NCI-H345 treated with DMSO at 0.1 percent for 48 hours (cell line): ENCODE measurements around the gene KRTAP12-4.
"Not testable (repeated sequence)": the region's sequence is repeated elsewhere in the genome, so short reads cannot be mapped to it uniquely, and the experiment has no call there.

Experiments
- DNase-seq: peaks from one replicate; lab custom pipeline; 2025; ENCODE audit not compliant: unreplicated experiment; lab: John Stamatoyannopoulos, UW

KRTAP12-4 gene

DNA sequence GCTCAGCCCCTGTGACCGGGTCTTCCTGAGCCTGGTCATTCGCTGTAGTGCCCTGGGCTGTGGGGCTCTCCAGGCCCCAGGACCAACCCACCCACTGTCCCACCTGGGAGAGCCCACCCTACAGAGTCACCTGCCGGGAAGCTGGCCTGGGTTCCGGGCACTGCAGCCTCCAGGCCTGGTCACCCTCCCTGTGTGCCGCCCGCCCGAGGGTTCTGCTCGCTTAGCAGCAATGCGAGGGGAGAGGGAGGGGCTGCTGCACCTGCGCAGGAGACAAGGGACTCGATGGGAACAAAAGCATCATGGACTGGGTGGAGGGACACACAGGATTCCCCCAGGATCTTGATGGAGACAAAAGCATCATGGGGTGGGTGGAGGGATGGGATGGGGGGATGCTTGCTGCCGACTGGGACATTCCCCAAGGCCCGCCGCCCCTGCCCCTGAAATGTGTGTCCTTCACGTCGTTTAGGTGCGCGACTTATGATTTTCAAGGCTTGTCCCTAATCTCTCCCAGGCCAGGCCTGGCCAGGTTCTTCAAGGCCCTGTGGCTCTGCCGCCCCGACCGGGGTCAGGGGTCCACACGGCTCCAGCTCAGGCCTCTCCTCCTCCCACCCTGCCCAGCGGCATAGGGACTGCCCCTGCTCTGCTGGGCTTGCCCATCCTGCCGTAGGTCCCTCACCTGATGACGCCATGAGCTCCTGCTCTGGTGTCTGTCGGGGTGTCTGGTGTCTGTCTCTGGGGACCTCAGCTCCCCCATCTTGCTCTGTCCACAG lies 40.9 kb downstream of the KRTAP12-4 start:
- DNase-seq = no peak

DNA sequence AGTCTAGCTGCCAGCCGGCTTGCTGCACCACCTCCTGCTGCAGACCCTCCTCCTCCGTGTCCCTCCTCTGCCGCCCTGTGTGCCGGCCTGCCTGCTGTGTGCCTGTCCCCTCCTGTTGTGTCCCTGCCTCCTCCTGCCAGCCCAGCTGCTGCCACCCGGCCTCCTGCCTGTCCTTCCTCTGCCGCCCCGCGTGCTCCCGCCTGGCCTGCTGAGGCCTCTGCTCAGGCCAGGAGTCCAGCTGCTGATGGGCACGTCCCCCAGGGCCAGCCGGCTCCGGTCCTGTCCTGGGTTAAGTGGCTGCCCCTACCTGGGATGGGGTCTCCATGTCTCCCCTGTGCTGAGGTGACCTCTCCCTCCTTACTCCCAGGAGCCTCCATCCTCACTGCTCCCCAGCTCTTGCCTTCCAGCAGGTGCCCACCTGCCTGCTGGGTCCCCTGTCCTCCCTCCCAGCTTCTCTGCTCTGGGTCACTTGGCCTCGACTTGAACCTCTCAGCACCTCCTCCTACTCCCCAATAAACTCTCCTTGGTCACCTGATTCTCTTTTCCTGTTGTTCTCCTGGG lies 41.7 kb downstream of the KRTAP12-4 start:
- DNase-seq = no peak

DNA sequence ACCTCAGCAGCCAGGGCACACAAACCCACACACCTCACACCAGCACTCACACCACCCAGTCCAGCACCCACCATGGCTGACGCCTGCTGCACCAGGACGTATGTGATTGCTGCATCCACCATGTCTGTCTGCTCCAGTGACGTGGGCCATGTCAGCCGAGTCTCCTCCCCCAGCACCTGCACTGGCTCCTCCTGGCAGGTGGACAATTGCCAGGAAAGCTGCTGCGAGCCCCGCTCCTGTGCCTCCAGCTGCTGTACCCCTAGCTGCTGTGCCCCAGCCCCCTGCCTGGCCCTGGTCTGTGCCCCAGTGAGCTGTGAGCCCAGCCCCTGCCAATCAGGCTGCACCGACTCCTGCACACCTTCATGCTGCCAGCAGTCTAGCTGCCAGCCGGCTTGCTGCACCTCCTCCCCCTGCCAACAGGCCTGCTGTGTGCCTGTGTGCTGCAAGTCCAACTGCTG lies 42.4 kb downstream of the KRTAP12-4 start, which contains the start of gene KRTAP10-8:
Gene KRTAP10-8 (plus strand): TSS at position 51 of the 458 bp plus-strand sequence. CDS start 22 bp downstream, at position 73.
- DNase-seq = no peak

DNA sequence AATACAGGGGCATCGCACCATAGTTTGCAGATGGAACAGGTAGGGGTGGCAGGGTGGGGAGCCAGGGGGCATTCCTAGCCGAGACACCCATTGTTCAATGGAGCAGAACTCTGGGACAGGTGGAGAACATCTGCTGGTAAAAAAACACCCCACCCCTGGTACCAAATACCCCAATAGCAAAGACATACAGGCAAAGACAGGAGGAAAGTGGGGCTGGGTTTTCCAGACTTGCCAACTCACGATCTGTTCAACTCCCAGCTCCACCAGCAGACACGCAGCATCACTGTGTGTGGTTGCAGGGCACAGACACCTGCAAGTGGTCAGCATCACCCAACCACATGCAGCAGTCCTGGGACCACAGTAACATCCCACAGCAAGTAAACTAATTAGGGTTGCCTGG lies 42.9 kb downstream of the KRTAP12-4 start:
- no peak for DNase-seq

DNA sequence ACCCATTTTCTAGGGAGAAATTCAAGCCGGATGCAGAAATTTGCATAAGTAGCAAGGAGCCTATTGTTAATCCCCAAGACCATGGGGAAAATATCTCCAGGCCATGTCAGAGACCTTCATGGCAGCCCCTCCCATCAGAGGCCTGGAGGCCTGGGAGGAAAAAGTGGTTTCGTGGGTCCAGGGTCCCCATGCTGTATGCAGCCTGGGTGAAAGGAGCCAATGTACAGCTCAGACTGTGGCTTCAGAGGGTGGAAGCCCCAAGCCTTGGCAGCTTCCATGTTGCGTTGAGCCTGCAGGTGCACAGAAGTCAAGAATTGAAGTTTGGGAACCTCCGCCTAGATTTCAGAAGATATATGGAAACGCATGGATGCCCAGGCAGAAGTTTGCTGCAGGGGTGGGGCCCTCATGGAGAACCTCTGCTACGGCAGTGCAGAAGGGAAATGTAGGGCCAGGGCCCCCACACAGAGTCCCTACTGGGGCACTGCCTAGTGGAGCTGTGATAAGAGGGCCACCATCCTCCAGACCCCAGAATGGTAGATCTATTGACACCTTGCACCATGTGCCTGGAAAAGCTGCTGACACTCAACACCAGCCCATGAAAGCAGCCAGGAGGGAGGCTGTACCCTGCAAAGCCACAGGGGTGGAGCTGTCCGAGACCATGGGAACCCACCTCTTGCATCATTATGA lies 44.2 kb downstream of the KRTAP12-4 start:
- DNase-seq = not testable (repeated sequence)

DNA sequence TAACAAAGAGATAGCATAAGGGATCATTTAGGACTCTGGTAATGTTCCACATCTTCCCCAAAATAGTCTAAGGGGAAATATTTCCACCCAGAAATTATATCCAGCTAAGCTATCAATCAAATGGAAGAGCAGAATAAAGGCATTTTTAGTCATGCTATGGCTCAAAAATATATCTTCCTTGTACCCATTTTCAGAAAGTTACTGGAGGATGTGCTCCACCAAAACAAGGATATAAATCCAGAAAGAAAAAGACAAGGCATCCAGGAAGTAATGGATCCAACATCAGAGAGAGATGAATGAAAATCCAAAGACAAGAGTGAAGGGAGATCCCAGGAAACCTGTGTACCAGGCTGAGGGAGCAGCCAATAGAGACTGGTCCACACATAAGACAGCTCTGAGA lies 45.3 kb downstream of the KRTAP12-4 start:
- DNase-seq = no peak

DNA sequence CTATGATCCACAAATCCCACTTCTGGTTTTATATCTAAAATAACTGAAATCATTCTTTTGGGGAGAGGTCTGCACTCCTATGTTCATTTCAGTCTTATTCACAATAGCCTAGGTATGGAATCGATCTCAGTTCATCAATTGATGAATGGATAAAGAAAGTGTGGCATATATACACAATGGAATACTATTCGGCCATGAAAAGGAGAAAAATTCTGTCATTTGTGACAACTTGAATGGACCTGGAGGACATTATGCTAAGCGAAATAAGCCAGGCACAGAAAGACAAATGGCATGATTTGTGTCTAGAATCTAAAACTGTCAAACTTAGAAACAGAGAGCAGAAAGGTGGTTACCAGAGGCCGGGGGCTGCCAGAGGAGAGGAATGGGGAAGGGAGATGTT lies 48.0 kb downstream of the KRTAP12-4 start:
- no peak for DNase-seq
